Transverse colon (tissue), 4 donors: ENCODE results near the gene METAP1. TPM values are rescaled to one million over a fixed set of nuclear protein-coding genes. Genes with fewer than 3 reads are reported as not detected.

Experiments
- DNase-seq: peaks from one replicate; pipeline ENCODE4 v3.0.0-alpha.2; 2019
- H3K27ac ChIP-seq, 4 donors: fragments of 200-600 bp; sonication (generic); 2 replicates each; pipeline ENCODE4 v1.5.1; 2016 to 2018; ENCODE audit warnings: inconsistent platforms in 4 of 4
- H3K27me3 ChIP-seq: fragments of 200-600 bp; sonication (generic); 2 replicates; pipeline ENCODE4 v1.5.1; 2017; ENCODE audit warnings: inconsistent platforms
- H3K36me3 ChIP-seq, 4 donors: fragments of 200-600 bp; sonication (generic); 2 replicates each; pipeline ENCODE4 v1.5.1; 2017 to 2019; ENCODE audit warnings: inconsistent platforms in 4 of 4
- H3K4me1 ChIP-seq, 4 donors: fragments of 200-600 bp; sonication (generic); 2 replicates each; pipeline ENCODE4 v1.5.1; 2017 to 2020; ENCODE audit warnings: inconsistent platforms in 4 of 4
- H3K4me3 ChIP-seq, 4 donors: fragments of 200-600 bp; sonication (generic); 1 replicate in 1 of 4; 2 replicates in 3 of 4; pipeline versions ENCODE4 v1.5.1 to v1.6.1; 2017 to 2019; ENCODE audit warnings: inconsistent platforms in 4 of 4
- H3K9me3 ChIP-seq, 2 donors: fragments of 200-600 bp; sonication (generic); 2 replicates each; pipeline ENCODE4 v1.5.1; 2017 to 2019; ENCODE audit warnings: inconsistent platforms in 2 of 2
- EP300 ChIP-seq: sonication (generic); formaldehyde crosslinking; IDR thresholded peaks from one replicate; pipeline ENCODE4 v1.6.1; 2017; ENCODE audit warnings: antibody characterized with exemption, low read depth
- POLR2A ChIP-seq: fragments of 450-650 bp; IDR thresholded peaks from one replicate; pipeline ENCODE4 v1.6.1; 2016; ENCODE audit warnings: antibody characterized with exemption, mild to moderate bottlenecking, moderate library complexity
- POLR2AphosphoS5 ChIP-seq, 3 donors: sonication (generic); formaldehyde crosslinking; IDR thresholded peaks; one replicate each; pipeline ENCODE4 v1.6.1; 2016; ENCODE audit warnings: antibody characterized with exemption in 3 of 3
- WGBS, 2 donors: methylation state at CpG; one replicate each; pipeline ENCODE4 v1.1.5; 2018; ENCODE audit warnings: low coverage in 1 of 2; 5-methylcytosine and 5-hydroxymethylcytosine counted together
- in situ Hi-C, 4 donors: fragments of 200-750 bp; cut with MboI; loops; one replicate each; pipeline versions ENCODE4 v1.15.0 to v1.15.1; 2017; ENCODE audit warnings: low sequenced_read_pairs in 3 of 4, low pct_ligation_motif_present in 1 of 4, low pct_unique_long_range_greater_than_20kb in 1 of 4
- intact Hi-C: fragments of 100-400 bp; cut with DNase I; formaldehyde crosslinking; loops from one replicate; pipeline ENCODE4 v1.15.1; 2023; ENCODE audit warnings: low total_unique reads
- total RNA-seq, 4 donors: library from RNA; depleted of rRNA; stranded (reverse); fragments of >200 nt; gene quantifications; one replicate each; pipeline ENCODE4 v1.1.0, GENCODE V29; 2016
- TF ChIP-seq, protein P1 (sequence below), 5 experiments: fragments of 200-600 bp in 3 of 5; fragments of 450-650 bp in 2 of 5; sonication (generic) in 3 of 5; IDR thresholded peaks; 1 replicate in 2 of 5; 2 replicates in 3 of 5; pipeline ENCODE4 v1.5.1; 2016 to 2017; ENCODE audit warnings: antibody characterized with exemption in 5 of 5, inconsistent platforms in 3 of 5, mild to moderate bottlenecking in 2 of 5, moderate library complexity in 1 of 5

The METAP1 gene
- total RNA-seq, 4 donors from 2014 or later = 34.8 to 66.1 (median 55.9) TPM

DNA sequence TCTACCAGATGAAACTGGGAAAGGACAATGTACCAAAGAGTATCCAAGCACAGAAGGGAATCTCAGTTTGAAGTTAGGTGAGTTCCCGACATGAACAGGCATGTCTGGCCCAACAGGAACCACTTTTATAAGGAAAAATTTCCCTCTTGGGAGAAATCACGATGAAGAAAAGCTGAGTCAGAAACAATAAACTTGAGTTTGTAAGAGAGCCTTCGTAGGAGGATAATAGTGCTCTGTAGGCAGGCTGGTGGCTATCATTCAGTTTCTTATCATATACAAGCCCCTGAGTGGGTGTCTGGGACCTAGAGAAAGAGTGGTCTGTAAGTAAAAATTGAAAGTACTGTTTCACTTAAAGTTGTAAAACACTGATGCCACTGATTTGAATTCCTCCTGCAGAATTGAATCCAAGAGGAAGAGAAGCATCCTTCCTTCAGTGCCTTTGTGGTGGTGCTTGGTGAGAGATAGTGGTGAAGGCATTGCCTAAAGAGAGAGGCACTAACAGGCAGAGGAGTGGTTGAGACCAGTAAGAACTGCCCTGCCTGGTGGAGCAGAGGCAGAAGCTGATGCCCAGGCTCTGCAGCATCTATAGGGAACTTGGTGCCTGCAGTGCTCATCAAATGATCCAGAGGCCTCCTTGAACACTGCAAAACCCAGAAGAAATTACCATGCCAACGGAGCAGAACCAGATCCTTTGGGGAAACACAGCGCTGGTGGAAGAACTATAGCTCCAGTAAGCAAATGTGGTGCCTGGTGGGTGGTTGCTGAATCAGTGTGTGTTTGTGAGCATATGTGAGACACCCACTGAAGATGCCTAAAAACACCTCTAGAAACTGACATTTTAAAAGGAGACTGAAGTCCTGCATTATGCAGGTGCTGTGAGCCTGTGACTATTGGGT is 31.7 kb upstream of the METAP1 start:
- in situ Hi-C loops = loop anchor here in 2 of 4 donors (25.0 kb wide), 2 partner anchors 449 to 501 kb away; no protein-coding TSS in a partner anchor
- WGBS, 2 donors = 69 to 81% methylated on average over 3 to 5 of the region's 5 CpGs
- Histone ChIP-seq H3K4me3 (no peak overlapping the region), H3K9me3 (no peaks in the 10 kb centered on the region), H3K27me3 (no peaks in the 10 kb centered on the region), H3K27ac (no peak overlapping the region), H3K4me1 (no peaks in the 10 kb centered on the region), H3K36me3 (no peaks in the 10 kb centered on the region)
- intact Hi-C loops = no loop called here
- TF ChIP-seq, protein P1, sequence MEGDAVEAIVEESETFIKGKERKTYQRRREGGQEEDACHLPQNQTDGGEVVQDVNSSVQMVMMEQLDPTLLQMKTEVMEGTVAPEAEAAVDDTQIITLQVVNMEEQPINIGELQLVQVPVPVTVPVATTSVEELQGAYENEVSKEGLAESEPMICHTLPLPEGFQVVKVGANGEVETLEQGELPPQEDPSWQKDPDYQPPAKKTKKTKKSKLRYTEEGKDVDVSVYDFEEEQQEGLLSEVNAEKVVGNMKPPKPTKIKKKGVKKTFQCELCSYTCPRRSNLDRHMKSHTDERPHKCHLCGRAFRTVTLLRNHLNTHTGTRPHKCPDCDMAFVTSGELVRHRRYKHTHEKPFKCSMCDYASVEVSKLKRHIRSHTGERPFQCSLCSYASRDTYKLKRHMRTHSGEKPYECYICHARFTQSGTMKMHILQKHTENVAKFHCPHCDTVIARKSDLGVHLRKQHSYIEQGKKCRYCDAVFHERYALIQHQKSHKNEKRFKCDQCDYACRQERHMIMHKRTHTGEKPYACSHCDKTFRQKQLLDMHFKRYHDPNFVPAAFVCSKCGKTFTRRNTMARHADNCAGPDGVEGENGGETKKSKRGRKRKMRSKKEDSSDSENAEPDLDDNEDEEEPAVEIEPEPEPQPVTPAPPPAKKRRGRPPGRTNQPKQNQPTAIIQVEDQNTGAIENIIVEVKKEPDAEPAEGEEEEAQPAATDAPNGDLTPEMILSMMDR (IDR thresholded peaks at IDR 0.05) = no peak
- TF ChIP-seq POLR2AphosphoS5 (IDR thresholded peaks at IDR 0.05) (no peak), EP300 (no peak), POLR2A (no peak)
- DNase-seq = no peak

DNA sequence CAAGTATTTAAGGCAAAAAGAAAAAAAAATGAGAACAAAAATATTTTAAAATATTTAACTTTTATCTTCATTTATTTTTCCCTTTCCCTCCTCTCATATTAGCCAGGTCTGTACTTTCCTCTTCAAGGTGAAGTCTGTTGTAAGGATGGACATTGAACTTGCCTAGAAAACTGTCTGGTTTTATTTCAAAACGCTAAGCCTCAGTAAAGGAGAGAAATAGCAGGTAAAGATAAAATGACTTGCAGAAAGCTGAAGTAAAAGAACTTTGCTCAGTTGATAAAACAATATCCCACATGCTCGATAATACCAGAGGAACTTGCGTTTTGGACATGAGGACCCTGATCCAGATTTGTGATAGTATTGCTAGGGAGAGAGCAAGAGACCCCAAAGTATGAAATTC is 28.6 kb upstream of the METAP1 start:
- H3K4me3 ChIP-seq = no peak overlapping the region
- H3K27ac ChIP-seq = no peak overlapping the region
- 92 to 95% methylated on average over 3 of the region's 3 CpGs for WGBS, 2 donors
- no peak for DNase-seq
- H3K9me3 ChIP-seq = no peaks in the 10 kb centered on the region
- intact Hi-C loops (no loop called here), in situ Hi-C loops (loop anchor here in 2 of 4 donors (25.0 kb wide), 2 partner anchors 445 to 505 kb away; no protein-coding TSS in a partner anchor)
- no peaks in the 10 kb centered on the region for H3K4me1 ChIP-seq
- TF ChIP-seq POLR2AphosphoS5 (IDR thresholded peaks at IDR 0.05) (no peak), POLR2A (no peak), EP300 (no peak)
- TF ChIP-seq, protein P1 (IDR thresholded peaks at IDR 0.05) = no peak
- no peaks in the 10 kb centered on the region for H3K27me3 ChIP-seq
- H3K36me3 ChIP-seq = no peaks in the 10 kb centered on the region

DNA sequence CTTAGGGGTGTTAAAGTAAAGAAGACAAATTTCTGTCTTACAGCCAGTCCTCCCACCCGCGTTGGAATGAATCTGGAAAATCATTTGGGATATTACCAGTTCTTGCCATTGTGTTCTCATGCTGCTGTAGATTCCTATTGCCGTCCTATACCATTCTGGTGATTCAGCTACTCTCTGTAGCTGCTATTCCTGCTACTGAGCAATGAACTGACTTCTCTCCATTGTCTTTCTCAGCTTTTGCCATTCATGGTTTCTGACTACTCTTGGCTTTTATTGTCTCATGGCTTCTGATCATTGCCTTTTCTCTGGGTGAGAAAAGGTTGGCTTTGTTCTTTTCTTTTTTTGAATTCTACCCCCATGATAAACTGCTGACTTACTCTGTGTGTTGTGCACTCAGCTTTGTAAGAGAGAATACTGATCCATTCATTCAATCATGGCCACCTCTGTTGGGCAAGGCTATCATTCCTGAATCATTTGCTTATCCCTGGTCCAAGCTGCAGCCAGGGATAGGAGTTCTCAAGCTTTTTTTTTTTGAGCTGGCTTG is 27.7 kb upstream of the METAP1 start:
- Histone ChIP-seq H3K36me3 (no peaks in the 10 kb centered on the region), H3K4me3 (no peak overlapping the region), H3K27me3 (no peaks in the 10 kb centered on the region), H3K27ac (no peak overlapping the region), H3K9me3 (no peaks in the 10 kb centered on the region), H3K4me1 (no peaks in the 10 kb centered on the region)
- TF ChIP-seq, protein P1 (IDR thresholded peaks at IDR 0.05) = no peak
- no peak for TF ChIP-seq POLR2A
- no peak for TF ChIP-seq EP300
- TF ChIP-seq POLR2AphosphoS5 (IDR thresholded peaks at IDR 0.05) = no peak
- intact Hi-C loops = no loop called here
- 97% methylated on average over 3 of the region's 3 CpGs for WGBS, 2 donors
- DNase-seq = no peak
- in situ Hi-C loops = loop anchor here in 2 of 4 donors (25.0 kb wide), 2 partner anchors 444 to 506 kb away; no protein-coding TSS in a partner anchor

DNA sequence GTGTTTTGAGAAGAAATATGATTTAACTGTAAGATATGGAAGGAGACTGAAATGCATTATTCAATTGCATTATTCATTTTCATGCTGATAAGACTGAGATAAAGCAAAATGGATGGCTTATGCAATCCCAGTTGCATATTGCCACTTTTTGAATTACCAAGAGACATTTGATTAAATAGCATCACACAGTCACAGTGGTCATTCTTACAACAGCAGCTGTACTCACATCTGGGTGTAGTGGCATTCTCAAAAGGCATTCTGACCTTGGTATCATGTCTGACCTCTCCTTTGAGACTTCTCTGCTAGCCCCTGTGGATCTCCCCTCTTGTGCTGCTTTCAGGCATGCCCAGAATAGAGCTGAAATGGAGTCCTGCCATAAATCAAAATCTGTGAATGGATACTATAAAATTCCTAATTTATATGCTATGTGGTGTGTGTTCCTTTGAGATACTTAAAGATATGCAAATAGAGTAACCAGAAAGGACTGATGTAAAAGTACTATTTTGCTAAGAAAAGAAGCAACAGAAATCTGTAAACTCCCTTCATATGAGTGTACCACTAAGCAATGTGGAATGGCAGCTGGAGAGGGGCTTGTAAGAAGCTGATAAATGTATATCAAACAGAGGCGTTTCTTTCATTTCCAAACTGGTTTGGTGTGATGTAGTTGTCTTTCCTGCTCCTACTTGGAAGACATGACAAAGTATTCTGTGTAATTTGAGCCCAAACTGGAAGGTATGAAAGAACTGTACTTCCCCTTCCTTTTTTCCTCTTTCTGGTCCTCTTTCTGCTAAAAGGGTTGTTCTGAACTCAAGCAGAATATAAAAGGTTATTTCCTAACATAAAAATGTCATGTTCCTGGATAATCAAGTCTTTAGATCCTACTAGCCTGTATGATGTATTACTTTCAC is 25.4 kb upstream of the METAP1 start:
- Histone ChIP-seq H3K36me3 (no peaks in the 10 kb centered on the region), H3K27ac (no peak overlapping the region), H3K4me3 (no peak overlapping the region), H3K4me1 (no peaks in the 10 kb centered on the region), H3K27me3 (no peaks in the 10 kb centered on the region), H3K9me3 (no peaks in the 10 kb centered on the region)
- in situ Hi-C loops (loop anchor here in 2 of 4 donors (25.0 kb wide), 2 partner anchors 442 to 508 kb away; no protein-coding TSS in a partner anchor), intact Hi-C loops (no loop called here)
- TF ChIP-seq, protein P1 (IDR thresholded peaks at IDR 0.05) = no peak
- no peak for TF ChIP-seq POLR2A
- no peak for TF ChIP-seq EP300
- TF ChIP-seq POLR2AphosphoS5 (IDR thresholded peaks at IDR 0.05) = no peak
- no peak for DNase-seq
- WGBS, 2 donors = 22 to 32% methylated on average over 1 of the region's 1 CpG
